GM18519 (cell line): ENCODE data around the gene CPM.

Experiments
- ATAC-seq: cut with Tn5 transposase; IDR thresholded peaks from one replicate; pipeline ENCODE4 v1.9.1; 2021; ENCODE audit warnings: mild to moderate bottlenecking, moderate library complexity; ENCODE audit not compliant: unreplicated experiment, low FRiP score

CPM gene

DNA sequence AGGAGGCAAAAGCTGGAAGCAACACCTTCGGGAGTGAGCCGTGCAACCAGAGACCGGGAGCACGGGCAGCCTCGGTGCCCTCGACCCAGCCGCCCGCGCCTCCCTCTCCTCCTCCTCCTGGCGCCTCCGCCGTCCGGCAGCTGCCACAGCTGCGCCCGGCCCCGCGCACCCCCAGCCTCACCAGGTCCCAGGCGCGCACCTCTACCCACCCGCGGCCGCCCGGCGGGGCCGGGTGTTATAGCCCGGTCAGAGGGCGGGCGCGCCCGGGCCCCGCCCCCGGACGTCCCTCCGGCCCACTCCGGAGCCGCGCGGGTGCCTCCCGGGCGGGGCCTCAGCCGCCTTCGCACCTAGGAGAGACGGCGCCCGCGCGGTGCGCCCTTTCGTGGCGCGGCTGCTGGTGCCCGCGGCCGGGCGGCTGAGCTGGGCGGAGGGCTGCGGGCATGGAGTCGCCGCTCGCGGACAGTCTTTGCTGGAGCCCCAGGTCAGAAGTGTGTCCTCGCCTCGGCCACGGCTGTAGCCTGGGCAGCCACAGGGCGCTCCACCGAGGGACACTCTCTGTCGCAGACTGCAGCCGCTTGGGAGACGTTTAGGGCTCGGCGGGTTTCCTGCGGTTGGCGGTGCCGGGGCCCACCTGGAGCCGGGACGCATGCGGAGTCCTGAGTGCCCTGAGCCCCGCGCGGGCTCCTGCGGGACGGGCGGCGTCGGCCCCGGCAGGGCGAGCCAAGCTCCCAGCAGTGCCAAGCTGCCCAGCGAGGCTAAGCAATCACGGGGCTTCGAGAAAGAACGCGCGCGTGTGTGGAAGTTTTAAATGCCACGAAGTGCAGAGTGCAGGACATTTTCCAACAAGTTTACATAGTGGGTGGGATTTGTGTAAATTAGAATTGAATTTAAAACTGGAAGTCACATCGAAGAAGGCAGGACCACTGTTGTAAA is at the start of gene CPM:
Gene CPM (minus strand): TSS at position 211 of the 933 bp plus-strand sequence. CDS start 334 bp downstream, outside the sequence.
- peak; percentile 90 for ATAC-seq

DNA sequence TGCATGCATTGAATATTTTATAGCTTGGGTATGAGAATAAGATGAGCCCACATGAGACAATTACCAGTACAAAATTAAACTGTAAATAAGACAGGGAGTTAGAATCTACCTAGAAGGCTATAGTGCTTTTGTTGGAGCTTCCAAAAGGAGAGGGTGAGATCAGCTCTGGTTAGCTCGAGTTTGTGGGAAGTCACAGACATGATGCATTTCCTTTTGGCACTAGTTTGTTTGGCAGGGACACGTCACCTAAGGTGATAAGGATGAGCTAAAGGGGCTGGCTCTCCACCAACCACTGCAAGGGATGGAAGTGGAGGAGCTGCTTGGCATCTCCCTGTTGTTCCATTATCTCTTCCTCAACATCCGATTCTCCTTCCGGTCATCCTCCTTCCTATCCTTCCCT is 48.5 kb upstream of the CPM start:
- ATAC-seq, result no peak

DNA sequence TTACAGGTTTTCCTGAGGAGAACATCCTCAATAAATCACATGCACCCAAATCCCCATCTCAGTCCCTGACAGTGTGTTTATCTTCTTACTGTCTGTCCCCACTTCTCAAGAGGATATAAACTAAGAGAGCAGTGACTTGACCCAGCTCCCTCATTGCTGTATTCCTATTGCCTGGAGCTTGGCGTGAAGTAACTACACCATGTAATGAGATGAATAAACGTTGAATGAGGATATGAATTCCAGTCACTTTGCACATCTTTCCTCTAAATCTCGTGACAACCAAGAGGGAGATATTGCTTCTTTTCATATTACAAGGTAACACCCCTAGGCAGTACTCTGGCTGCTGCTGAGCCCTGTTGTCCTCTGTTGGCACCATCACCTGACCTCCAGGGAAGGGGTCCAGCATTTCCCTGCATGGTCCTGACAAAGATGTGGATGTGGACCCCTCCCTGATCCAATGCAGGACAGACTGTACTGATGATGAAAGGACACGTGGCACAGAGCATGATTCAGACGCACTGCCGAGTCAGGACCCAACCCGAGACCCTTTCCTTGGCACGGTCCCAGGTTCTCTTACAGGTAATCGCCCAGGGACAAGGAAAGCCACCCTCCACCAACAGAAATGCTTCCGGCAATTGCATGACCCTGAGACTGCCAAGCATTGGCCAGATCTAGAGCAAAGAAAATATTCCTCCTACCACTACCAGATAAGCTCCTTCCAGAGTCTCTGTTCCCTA is 47.7 kb upstream of the CPM start:
- no peak for ATAC-seq

DNA sequence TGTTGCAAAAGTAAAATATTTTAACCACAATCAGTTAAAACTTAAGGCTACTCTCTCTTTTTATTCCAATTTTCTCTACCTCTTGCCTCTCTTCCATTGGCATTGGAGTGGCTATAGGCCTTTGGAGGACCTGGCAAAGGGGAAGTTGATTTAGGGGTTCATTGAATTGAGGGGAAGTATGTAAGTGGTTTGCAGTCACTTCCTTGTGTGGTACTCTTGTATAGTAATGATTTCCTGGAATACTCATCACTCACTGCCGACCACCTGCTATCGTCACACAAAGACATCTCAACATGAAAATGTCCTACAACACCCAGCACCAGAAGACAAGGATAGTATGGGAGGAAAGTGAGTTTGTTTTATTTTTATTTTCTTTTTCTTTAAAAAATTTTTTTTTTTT is 45.7 kb upstream of the CPM start:
- ATAC-seq, result no peak

DNA sequence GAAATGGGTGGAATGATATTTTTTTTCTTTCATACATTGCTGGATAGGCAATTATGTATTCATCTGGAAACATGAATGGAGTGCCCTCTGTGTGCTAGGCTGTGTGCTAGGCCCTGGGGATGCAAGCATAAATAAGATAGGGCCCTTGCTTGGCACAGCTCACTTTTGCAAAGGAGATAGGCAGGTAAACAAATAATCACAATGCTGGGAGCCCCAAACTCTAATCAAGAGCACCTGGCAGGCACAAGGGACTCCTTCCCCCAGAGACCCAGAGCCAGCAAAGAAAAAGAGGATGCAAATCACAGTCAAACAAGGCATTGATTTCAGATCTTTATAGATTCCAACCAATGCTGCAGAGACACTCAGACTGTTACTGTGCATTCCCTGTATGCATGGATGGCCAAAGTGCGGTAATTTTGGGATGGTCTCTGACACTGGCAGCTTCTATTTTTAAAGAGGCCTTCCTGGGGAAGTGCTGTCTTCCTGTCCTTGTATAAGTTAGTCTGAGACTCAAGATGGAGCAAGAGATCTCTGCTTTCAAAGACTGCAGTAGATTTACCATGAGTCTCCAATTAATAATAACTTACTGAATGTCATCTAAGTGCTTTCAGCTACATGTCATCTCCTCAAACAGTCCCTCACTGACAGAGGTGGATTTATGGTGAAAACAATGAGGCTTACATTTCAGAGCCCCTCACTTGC is 45.1 kb upstream of the CPM start:
- no peak for ATAC-seq

DNA sequence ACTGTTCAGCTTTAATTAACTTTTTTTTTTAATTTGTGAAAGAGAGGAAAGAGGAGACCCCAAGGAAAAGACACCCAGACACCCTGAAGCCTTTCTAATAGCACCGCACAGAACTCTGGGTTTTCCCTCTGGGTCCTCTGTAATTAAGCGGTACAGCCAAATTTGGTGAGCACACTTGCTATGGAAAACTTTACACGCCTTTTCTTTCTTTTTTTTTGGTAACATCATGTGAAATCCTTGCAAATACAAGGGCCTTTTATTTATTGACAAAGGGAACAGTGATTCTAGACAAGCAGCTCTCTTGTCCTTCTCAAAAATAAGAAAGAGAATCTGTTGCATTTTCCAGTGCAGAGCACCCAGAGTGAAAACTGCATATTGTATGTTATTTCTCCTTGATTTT is 44.4 kb upstream of the CPM start:
- ATAC-seq, result no peak

DNA sequence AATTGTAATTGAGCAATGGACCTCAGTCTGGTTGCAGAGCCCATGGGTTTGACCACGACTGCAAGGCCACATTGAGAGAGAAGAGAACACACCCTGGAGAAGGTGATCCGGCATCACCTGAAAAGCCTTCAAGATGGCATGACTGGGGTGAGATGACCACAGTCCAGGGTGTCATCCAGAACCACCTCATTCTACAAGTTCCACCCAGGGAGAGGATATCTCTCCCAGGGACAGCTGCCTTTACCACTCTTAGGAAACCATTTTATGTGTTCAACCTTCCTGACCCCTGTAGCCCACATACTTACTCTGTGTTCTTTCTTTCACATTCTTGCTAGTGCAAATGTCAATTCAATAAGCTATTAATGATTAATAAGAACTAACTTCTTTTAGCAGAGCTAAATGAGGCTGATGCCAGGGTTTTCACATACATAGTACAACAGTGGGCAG is 43.4 kb upstream of the CPM start:
- no peak for ATAC-seq

DNA sequence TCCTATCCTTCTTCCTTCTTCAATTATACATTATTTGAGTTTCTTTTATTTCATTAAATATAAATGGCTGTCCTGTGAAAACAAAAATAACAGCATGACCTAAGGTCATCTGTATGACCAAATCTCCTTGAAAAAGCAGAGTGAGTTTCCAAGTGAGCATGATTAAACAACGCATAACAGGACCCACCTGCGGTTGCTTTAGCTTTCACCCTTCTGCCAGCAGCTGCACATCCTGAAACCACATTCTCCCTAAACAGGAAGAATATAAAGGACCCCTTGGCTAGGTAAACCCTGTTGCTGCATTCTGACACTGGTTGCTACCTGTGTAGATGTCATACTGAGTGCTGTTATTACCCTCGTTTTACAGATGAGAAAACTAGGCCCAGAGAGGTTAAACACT is 42.8 kb upstream of the CPM start:
- no peak for ATAC-seq

DNA sequence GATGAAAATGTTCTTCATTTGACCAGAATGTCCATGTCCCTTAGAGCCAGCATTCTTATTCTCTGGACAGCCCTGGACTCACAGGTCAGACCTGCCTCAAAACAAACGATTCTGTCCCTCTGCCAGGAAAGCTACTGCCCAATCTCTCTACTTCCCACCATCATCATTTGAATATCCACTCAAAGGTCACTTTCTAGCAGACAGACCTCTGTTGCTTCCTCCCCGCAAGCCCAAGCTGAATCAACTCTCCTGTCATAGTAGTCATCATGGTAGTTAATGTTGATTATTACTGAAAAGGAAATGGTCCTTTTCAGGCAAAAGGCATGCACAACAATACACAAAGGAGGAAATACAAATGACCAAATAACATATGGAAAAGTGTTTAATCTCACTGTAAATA is 39.6 kb upstream of the CPM start:
- no peak for ATAC-seq

DNA sequence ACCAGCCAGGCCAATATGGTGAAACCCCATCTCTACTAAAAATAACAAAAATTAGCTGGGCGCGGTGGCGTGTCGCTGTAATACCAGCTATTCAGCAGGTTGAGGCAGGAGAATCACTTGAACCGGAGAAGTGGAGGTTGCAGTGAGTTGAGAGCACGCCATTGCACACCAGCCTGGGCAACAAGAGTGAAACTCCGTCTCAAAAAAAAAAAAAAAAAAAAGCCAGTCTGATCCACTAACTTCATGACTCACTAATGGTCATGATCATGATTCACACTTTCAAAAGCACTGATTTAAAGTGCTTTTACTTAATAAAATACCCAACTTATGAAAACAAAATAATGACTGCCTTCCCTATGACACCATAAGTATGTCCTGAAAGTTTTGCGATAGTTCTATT is 38.4 kb upstream of the CPM start:
- no peak for ATAC-seq

DNA sequence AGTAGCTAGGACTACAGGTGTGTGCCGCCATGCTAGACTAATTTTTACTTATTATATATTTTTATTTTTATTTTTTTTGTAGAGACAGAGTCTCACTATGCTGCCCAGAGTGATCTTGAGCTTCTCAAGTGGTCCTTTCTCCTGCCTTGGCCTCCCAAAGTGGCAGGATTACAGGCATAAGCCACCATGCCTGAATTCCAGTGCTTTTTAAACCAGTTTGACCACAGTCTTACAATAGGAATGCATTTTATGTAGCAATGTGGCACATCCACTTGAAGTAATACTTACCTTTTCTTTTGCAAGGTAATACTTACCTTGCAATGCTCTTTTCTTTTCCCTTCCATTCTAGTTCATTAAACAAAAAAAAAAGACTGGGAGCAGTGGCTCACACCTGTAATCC is 38.0 kb upstream of the CPM start:
- no peak for ATAC-seq

DNA sequence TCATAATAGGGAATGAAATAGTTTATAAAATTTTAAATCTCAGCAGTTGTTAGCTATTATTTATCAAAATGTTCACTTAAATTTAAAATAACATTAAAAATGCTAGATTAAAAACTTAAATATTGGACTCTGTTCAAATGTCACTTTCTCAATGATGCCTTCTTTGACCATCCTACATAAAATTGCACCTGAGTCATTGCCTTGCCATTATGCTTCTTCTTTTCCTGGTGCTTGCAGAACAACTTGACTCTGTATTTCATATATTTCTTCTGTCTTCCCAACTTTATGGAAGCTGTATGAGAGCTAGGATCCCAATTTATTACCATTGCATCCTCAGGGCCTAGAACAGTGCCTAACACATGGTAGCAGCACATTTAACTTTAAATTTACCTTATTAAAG is 37.3 kb upstream of the CPM start:
- ATAC-seq, result no peak

DNA sequence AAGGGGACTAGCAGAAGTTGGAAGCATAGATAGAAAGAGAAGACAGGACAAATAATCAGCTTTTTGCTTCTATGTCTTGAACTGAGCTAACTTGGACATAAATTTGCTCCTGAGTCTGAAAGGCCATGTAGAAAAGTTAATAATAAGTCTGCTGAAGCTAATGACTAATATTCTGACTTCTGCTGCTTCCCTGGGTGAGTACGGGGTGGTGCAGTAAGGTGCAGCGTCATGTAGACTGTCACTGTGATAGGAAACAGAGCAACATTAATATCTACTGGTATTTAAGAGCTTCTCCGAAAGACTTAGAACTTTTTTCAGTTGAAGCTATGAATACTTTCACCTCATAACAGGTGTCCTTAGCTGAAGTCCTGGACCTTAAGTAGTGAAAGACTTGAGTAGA is 34.1 kb upstream of the CPM start:
- no peak for ATAC-seq

DNA sequence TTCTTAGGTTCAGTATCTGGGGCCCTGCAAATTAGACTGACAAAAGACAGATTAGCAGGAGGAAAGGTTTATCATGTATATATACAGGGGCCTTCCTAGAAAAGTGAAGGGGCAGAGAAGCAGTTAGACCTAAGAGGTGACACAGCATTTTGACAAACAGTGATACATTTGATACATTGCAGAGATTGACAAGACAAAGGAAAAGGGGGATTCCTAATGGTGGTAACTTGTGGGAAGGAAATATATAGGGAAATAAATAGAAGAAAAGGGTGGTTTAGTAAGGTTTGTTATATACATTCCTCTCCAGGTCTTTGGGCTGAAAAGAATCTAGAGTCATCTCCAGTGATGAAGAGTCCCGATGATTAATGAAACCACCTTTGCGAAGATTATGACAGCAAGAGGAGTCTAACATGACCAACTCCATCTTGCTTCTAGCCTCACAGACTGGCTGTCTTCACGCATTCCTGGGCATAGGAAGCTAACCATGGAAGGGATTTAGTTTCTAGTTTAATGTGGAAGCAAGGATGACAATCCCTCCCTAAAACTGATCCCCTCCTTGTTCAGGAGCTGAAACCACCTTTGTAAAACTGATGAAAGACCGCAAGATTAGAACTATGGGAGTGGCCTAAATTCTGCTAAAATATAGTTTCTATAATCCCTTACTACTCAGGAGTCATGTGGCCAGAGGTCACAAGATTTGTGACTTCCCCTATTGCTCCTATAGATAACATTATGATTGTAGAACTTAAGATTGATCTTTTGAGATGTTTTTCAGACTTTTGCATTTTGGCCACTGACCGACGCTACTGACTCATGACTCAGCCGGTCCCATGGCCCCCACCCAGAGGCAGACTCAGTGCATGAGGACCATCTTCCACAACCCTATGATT is 31.1 kb upstream of the CPM start:
- ATAC-seq, result no peak

DNA sequence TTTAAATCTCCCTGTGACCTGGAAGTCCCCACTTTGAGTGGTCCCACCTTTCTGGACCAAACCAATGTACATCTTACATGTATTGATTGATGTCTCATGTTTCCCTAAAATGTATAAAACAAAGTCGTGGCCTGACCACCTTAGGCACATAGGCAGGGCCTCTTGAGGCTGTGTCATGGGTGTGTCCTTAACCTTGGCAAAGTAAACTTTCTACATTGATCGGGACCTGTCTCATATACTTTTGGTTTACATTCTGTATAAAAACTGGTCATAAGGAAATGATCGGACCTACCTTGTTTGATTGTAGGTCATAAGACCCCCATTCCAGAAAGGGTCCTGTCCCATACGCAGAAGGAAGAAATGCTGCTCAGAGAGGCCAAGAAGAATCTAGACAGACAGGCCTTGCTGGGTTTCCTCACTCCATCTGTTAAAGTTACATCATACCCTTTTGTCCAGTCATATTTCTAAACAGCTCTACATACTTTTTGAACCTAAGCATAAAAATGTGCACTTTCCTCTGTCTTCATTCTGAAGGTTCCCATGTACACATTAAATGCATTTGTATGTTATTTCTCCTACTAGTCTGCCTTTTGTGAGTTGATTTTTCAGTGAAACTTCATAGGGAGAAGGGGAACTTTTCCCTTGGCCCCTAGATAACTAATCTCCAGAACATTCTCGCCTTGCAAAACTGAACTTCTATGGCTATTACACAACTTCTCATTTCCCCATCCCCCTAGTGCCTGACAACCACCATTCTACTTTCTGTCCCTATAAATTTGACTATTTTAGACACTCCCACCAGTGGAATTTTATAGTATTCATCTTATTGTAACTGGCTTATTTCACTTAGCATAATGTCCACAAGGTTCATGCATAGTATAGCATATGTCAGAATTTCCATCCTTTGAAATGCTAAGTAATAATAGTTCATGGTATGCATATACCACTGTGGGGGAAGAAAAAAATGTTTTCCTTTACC is 30.2 kb upstream of the CPM start:
- ATAC-seq, result no peak

DNA sequence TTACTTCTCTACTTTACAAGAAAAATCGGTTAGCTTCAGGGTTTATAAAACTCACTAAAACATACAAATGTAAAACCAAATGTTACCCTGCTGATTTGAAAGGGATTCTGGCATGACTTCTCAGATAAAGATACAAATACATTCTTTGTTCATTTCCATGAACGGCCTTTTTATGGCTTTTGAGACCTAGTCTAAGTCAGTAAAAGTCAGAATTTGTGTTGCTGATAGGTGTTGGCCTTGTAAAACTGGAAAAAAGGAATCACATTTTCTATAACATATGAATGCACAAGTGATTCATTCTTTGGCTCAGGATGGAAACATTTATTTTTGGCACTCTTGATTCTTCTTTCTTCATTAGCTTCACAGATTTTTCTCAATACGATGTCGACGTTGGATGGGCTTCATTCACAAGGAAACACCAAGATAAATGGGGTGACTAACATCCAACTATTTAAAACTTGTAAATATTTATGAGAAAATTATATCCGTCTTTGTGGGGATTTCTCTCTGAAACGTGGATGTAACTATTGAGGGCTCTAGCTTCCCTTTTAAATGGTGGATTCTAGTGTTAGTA is 27.0 kb upstream of the CPM start:
- ATAC-seq, result no peak

DNA sequence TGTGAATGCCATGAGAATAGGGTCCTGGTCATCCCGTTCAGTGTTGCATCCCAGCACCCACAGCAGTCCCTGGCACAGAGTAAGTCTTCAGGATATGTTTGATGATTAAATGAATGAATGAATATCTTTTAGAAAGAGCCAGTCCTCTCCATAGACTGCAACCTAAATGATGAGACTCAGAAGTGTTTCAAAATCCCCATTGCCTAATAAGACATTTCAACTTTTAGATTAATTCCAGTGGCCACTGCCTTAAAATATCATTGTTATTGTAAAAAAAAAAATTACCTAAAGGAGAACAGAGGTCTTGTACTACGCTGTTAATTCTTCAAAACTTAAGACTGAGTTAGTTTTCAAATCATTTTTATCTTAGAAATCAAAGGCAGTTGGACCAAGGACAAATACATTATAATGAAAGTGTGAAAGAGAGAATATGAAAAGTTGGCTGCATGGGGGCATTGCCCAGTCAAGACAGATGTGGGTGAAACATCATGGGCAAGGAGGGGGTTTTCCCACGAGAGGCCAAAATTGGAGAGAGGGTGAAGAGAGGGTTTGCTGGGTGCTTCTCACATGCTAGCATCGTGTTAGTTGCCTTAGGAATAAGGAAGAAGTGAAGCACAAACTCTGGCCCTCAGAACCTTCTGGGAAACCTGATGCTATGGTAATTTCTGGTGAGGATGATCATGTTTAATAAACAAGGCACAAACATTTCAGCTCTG is 26.3 kb upstream of the CPM start:
- ATAC-seq, result no peak

DNA sequence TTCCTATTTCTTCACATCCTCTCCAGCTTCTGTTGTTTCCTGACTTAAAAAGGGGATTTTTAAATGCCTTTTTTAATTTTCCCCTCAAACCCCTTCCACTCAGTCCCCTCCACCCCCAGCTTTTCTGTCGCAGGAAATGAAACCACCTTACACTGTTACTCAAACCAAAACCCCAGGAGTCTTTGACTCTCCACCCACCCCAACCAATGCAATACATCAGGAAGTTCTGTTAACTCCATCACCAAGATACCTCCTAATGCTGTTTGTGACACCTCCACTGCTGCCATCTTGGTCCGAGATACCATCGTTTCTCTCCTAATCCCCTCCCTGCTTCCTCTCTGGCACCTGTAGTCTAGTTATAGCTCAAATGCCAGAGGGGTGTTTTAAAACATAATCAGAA is 25.4 kb upstream of the CPM start:
- ATAC-seq, result peak; percentile 86
